Trophoblast cell (in vitro differentiated cells and primary cell): ENCODE data around the gene FHAD1.

Source experiments
- DNase-seq, 2 donors: peaks; one replicate each; pipeline ENCODE4 v3.0.0-alpha.2; 2016
- H2AFZ ChIP-seq: 2 replicates; pipeline ENCODE4 v1.6.1; 2013; ENCODE audit warnings: low read length, moderate library complexity, mild to moderate bottlenecking; ENCODE audit not compliant: insufficient read depth, poor library complexity
- H2AK5ac ChIP-seq: 2 replicates; pipeline ENCODE4 v1.6.1; 2013; ENCODE audit warnings: mild to moderate bottlenecking, low read length
- H2BK120ac ChIP-seq: 2 replicates; pipeline ENCODE4 v1.6.1; 2013; ENCODE audit warnings: low read length, mild to moderate bottlenecking, moderate library complexity; ENCODE audit not compliant: insufficient read depth, poor library complexity
- H2BK12ac ChIP-seq: 2 replicates; pipeline ENCODE4 v1.6.1; 2013; ENCODE audit warnings: mild to moderate bottlenecking, low read length, moderate library complexity
- H2BK5ac ChIP-seq: 2 replicates; pipeline ENCODE4 v1.6.1; 2013; ENCODE audit warnings: low read length, low read depth, moderate library complexity, mild to moderate bottlenecking; ENCODE audit not compliant: poor library complexity
- H3K14ac ChIP-seq: 2 replicates; pipeline ENCODE4 v1.6.1; 2013; ENCODE audit warnings: mild to moderate bottlenecking, low read length
- H3K18ac ChIP-seq: 2 replicates; pipeline ENCODE4 v1.6.1; 2013; ENCODE audit warnings: mild to moderate bottlenecking, low read length
- H3K23ac ChIP-seq: 2 replicates; pipeline ENCODE4 v1.6.1; 2013; ENCODE audit warnings: low read length
- H3K27ac ChIP-seq: 2 replicates; pipeline ENCODE4 v1.5.1; 2013; ENCODE audit warnings: low read depth, mild to moderate bottlenecking, inconsistent platforms, low read length, moderate library complexity
- H3K27me3 ChIP-seq: 2 replicates; pipeline ENCODE4 v1.6.1; 2013; ENCODE audit warnings: inconsistent platforms, mild to moderate bottlenecking, low read length, moderate library complexity; ENCODE audit not compliant: insufficient read depth
- H3K36me3 ChIP-seq, 2 experiments: 1 replicate in 1 of 2; 2 replicates in 1 of 2; pipeline ENCODE4 v1.6.1; 2013; ENCODE audit warnings: low read length in 2 of 2, mild to moderate bottlenecking in 2 of 2, moderate library complexity in 1 of 2; ENCODE audit not compliant: insufficient read depth in 2 of 2, control insufficient read depth in 1 of 2
- H3K4ac ChIP-seq: 2 replicates; pipeline ENCODE4 v1.6.1; 2013; ENCODE audit warnings: low read depth, mild to moderate bottlenecking, low read length, moderate library complexity
- H3K4me1 ChIP-seq, 2 experiments: 1 replicate in 1 of 2; 2 replicates in 1 of 2; pipeline ENCODE4 v1.6.1; 2013; ENCODE audit warnings: low read length in 2 of 2, mild to moderate bottlenecking in 2 of 2, moderate library complexity in 1 of 2; ENCODE audit not compliant: insufficient read depth in 2 of 2, control insufficient read depth in 1 of 2
- H3K4me2 ChIP-seq: 2 replicates; pipeline ENCODE4 v1.6.1; 2013; ENCODE audit warnings: inconsistent platforms, mild to moderate bottlenecking, low read length, moderate library complexity
- H3K4me3 ChIP-seq: 2 replicates; pipeline ENCODE4 v1.5.1; 2013; ENCODE audit warnings: mild to moderate bottlenecking, low read depth, low read length, inconsistent platforms
- H3K79me1 ChIP-seq: one replicate; pipeline ENCODE4 v1.6.1; 2013; ENCODE audit warnings: low read length
- H3K79me2 ChIP-seq: 2 replicates; pipeline ENCODE4 v1.6.1; 2013; ENCODE audit warnings: low read length, mild to moderate bottlenecking; ENCODE audit not compliant: control insufficient read depth, insufficient read depth, poor library complexity
- H3K9ac ChIP-seq: 2 replicates; pipeline ENCODE4 v1.6.1; 2013; ENCODE audit warnings: mild to moderate bottlenecking, low read length
- H3K9me3 ChIP-seq: 2 replicates; pipeline ENCODE4 v1.6.1; 2013; ENCODE audit warnings: low read depth, mild to moderate bottlenecking, control low read depth, inconsistent platforms, low read length; ENCODE audit not compliant: insufficient read depth
- H4K12ac ChIP-seq: 2 replicates; pipeline ENCODE4 v1.6.1; 2013; ENCODE audit warnings: low read depth, mild to moderate bottlenecking, low read length, moderate library complexity
- H4K8ac ChIP-seq: 2 replicates; pipeline ENCODE4 v1.6.1; 2013; ENCODE audit warnings: low read depth, mild to moderate bottlenecking, low read length, moderate library complexity
- H4K91ac ChIP-seq: one replicate; pipeline ENCODE4 v1.6.1; 2013; ENCODE audit warnings: low read depth, mild to moderate bottlenecking, low read length, moderate library complexity
- WGBS: extraction: QIAGEN DNeasy Blood & Tissue Kit; methylation state at CpG from one replicate; pipeline ENCODE4 v1.1.7; 2013; ENCODE audit warnings: missing lambda C conversion rate; ENCODE audit not compliant: insufficient read length, insufficient coverage; ENCODE audit errors: extremely low coverage; 5-methylcytosine and 5-hydroxymethylcytosine counted together

Gene FHAD1

DNA sequence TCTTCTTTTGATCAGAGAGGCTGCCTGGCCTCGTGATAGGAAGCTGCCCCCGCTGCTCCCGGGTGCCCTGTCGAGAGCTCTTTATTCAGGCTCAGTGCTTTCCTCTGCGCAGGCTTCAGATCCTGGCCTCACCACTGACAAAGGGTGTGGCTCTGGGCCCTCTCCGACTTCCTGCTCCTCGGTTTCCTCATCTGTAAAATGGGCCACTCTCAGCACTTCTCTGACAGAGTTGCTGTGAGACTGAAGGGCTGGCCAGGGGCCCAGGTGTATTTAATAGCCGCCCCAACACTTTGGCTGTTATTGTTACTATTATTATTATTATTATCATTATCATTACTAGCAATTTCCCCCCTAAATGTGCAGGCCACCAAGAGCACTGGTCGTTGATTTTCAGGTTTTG lies 101.6 kb downstream of the FHAD1 start:
- H4K91ac ChIP-seq: no peak overlapping the region
- peaks cover 2% of the 10 kb centered on the region for H3K9me3 ChIP-seq
- no peak overlapping the region for H2AK5ac ChIP-seq
- H2AFZ ChIP-seq: no peak overlapping the region
- H3K14ac ChIP-seq: no peak overlapping the region
- H3K36me3 ChIP-seq: no peaks in the 10 kb centered on the region
- no CpG with 5 or more reads among the region's 9 CpGs for WGBS
- H3K79me2 ChIP-seq: no peaks in the 10 kb centered on the region
- no peak overlapping the region for H2BK120ac ChIP-seq
- no peak overlapping the region for H3K4me2 ChIP-seq
- H2BK12ac ChIP-seq: no peak overlapping the region
- DNase-seq: no peak
- no peak overlapping the region for H4K12ac ChIP-seq
- peaks cover 3 to 10% of the 10 kb centered on the region in 2 experiments for H3K4me1 ChIP-seq
- H4K8ac ChIP-seq: no peak overlapping the region
- H3K79me1 ChIP-seq: no peaks in the 10 kb centered on the region
- no peak overlapping the region for H3K18ac ChIP-seq
- no peak overlapping the region for H3K4me3 ChIP-seq
- H3K9ac ChIP-seq: no peak overlapping the region
- H3K4ac ChIP-seq: no peak overlapping the region
- no peak overlapping the region for H2BK5ac ChIP-seq
- peaks cover 2% of the 10 kb centered on the region for H3K27me3 ChIP-seq
- H3K23ac ChIP-seq: no peak overlapping the region
- H3K27ac ChIP-seq: no peak overlapping the region

DNA sequence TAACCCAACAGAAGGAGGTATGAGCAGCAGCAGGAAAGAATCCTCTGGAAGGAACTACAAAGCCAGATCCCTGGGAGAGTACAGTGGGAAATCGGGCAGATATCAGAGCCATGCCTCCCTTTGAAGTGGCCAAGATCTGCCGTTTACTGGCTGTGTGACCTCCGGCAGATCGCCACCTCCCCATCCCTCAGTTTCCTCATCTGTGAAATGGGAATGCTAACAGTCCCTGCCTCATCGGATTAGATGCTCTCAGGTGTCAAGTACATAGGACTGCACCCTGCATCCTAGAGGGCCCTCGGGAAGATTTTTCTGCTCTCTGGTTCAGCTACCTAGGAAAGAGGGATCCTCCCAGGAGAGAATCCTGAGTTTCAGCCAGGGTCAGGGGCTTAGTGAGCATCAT lies 102.1 kb downstream of the FHAD1 start:
- DNase-seq: no peak

DNA sequence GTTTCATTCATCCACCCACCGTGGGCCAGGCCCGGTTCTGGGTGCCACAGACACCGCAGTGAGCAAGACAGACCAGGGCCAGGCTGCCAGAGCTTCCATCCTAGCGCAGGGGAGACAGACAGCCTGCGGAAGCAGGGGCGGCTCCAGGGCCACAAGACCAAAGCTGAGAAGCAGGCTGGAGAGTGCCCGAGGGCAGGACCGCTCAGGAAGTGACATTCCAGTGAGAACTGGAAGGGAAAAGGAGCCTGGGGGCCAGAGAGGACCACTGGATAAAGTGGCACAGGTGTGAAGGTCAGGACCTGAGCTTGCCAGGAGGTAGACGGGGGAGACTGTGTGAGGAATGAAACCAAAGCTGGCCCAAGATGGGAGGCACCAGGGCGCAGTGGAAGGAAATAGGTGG lies 103.1 kb downstream of the FHAD1 start:
- Histone ChIP-seq H3K18ac (no peak overlapping the region), H4K8ac (no peak overlapping the region), H3K36me3 (no peaks in the 10 kb centered on the region), H3K79me1 (no peaks in the 10 kb centered on the region), H3K9me3 (peaks cover 3% of the 10 kb centered on the region), H3K14ac (no peak overlapping the region), H3K23ac (no peak overlapping the region), H2BK5ac (no peak overlapping the region), H4K12ac (no peak overlapping the region), H3K27me3 (peaks cover 2% of the 10 kb centered on the region), H3K4ac (no peak overlapping the region), H2AFZ (no peak overlapping the region), H2BK12ac (no peak overlapping the region), H3K4me1 (peaks cover 3 to 10% of the 10 kb centered on the region in 2 experiments), H3K27ac (no peak overlapping the region), H3K79me2 (no peaks in the 10 kb centered on the region), H3K4me3 (no peak overlapping the region), H4K91ac (no peak overlapping the region), H3K4me2 (no peak overlapping the region), H2AK5ac (no peak overlapping the region), H2BK120ac (no peak overlapping the region), H3K9ac (no peak overlapping the region)
- peak; percentile 20 to 56 for DNase-seq
- no CpG with 5 or more reads among the region's 10 CpGs for WGBS

More for the DNA sequence above, 102.1 kb downstream of the FHAD1 start:
- no peak overlapping the region for H3K4ac ChIP-seq
- peaks cover 2% of the 10 kb centered on the region for H3K27me3 ChIP-seq
- peaks cover 3 to 10% of the 10 kb centered on the region in 2 experiments for H3K4me1 ChIP-seq
- H2BK5ac ChIP-seq: no peak overlapping the region
- H2AK5ac ChIP-seq: no peak overlapping the region
- H3K4me2 ChIP-seq: no peak overlapping the region
- no peak overlapping the region for H2BK12ac ChIP-seq
- no peak overlapping the region for H4K8ac ChIP-seq
- H3K79me2 ChIP-seq: no peaks in the 10 kb centered on the region
- no peak overlapping the region for H4K12ac ChIP-seq
- no peak overlapping the region for H3K4me3 ChIP-seq
- H2AFZ ChIP-seq: no peak overlapping the region
- H3K18ac ChIP-seq: no peak overlapping the region
- H2BK120ac ChIP-seq: no peak overlapping the region
- H3K9ac ChIP-seq: no peak overlapping the region
- WGBS: no CpG with 5 or more reads among the region's 6 CpGs
- H3K27ac ChIP-seq: no peak overlapping the region
- no peak overlapping the region for H3K14ac ChIP-seq
- H3K36me3 ChIP-seq: no peaks in the 10 kb centered on the region
- H4K91ac ChIP-seq: no peak overlapping the region
- no peaks in the 10 kb centered on the region for H3K79me1 ChIP-seq
- H3K9me3 ChIP-seq: peaks cover 2% of the 10 kb centered on the region
- H3K23ac ChIP-seq: no peak overlapping the region

DNA sequence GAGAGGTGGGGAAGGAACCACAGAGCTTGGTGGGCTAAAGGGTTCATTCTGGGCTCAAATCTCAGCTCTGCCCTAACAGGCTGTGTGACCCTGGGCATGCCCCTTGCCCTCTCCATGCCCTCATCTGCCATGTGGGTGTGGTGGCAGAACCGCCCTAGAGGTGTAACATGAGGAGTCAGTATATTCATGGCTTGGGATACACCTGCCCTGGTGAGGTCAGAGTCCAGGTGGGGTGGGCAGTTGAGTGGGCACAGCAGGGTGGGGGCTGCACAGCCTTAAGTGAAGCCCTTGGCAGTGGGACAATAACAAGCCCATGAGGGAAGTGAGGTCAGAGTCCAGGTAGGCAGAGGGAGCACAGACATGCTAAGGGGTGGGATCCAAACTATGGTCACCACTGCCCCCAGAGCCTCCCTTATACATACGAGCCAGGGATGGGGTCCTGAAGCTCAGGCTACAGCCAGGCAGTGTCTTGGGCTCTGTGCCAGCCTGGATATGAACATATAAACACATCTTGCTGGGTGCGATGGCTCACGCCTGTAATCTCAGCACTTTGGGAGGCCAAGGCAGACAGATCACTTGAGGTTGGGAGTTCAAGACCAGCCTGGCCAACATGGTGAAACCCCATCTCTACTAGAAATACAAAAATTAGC lies 103.7 kb downstream of the FHAD1 start:
- no peak overlapping the region for H3K18ac ChIP-seq
- no peak overlapping the region for H4K8ac ChIP-seq
- no peak overlapping the region for H4K12ac ChIP-seq
- no peak overlapping the region for H2AK5ac ChIP-seq
- no peak overlapping the region for H3K9ac ChIP-seq
- no peak overlapping the region for H3K23ac ChIP-seq
- peaks cover 3% of the 10 kb centered on the region for H3K9me3 ChIP-seq
- no peaks in the 10 kb centered on the region for H3K79me2 ChIP-seq
- no peak overlapping the region for H2BK5ac ChIP-seq
- DNase-seq: no peak
- no peaks in the 10 kb centered on the region for H3K79me1 ChIP-seq
- no peak overlapping the region for H3K4ac ChIP-seq
- H3K14ac ChIP-seq: no peak overlapping the region
- no peak overlapping the region for H3K27ac ChIP-seq
- no peaks in the 10 kb centered on the region for H3K36me3 ChIP-seq
- H3K4me2 ChIP-seq: no peak overlapping the region
- H3K4me1 ChIP-seq: peaks cover 3 to 10% of the 10 kb centered on the region in 2 experiments
- no CpG with 5 or more reads among the region's 4 CpGs for WGBS
- H2AFZ ChIP-seq: no peak overlapping the region
- H2BK12ac ChIP-seq: no peak overlapping the region
- peaks cover 2% of the 10 kb centered on the region for H3K27me3 ChIP-seq
- no peak overlapping the region for H4K91ac ChIP-seq
- H2BK120ac ChIP-seq: no peak overlapping the region
- no peak overlapping the region for H3K4me3 ChIP-seq
